Breast epithelium (tissue), 4 donors: ENCODE measurements around the gene BRINP3. TPM values are rescaled to one million over a fixed set of nuclear protein-coding genes. Genes with fewer than 3 reads are reported as not detected.

ENCODE experiments used
- DNase-seq, 2 donors: peaks; one replicate each; pipeline ENCODE4 v3.0.0-alpha.2; 2019; ENCODE audit warnings: low spot score in 2 of 2
- H3K27ac ChIP-seq, 2 donors: fragments of 200-600 bp; sonication (generic) in 1 of 2; one replicate each; pipeline ENCODE4 v1.5.1; 2016 to 2019; ENCODE audit warnings: mild to moderate bottlenecking in 1 of 2
- H3K27me3 ChIP-seq, 2 donors: fragments of 200-600 bp; sonication (generic) in 1 of 2; one replicate each; pipeline versions ENCODE4 v1.5.1 to v1.6.0; 2017 to 2019; ENCODE audit warnings: control low read depth in 1 of 2, mild to moderate bottlenecking in 1 of 2
- H3K36me3 ChIP-seq: fragments of 200-600 bp; one replicate; pipeline ENCODE4 v1.5.1; 2019
- H3K4me1 ChIP-seq, 2 donors: fragments of 200-600 bp; sonication (generic); one replicate each; pipeline ENCODE4 v1.5.1; 2016 to 2019; ENCODE audit warnings: control low read depth in 1 of 2
- H3K4me3 ChIP-seq, 3 donors: fragments of 200-600 bp; sonication (generic); 1 replicate in 2 of 3; 2 replicates in 1 of 3; pipeline ENCODE4 v1.5.1; 2016 to 2019; ENCODE audit warnings: mild to moderate bottlenecking in 3 of 3, moderate library complexity in 2 of 3
- H3K9me3 ChIP-seq, 2 donors: fragments of 200-600 bp; sonication (generic) in 1 of 2; one replicate each; pipeline ENCODE4 v1.5.1; 2016 to 2019; ENCODE audit warnings: control low read depth in 1 of 2
- POLR2A ChIP-seq: fragments of 450-650 bp; IDR thresholded peaks from one replicate; pipeline ENCODE4 v1.6.1; 2016; ENCODE audit warnings: antibody characterized with exemption, mild to moderate bottlenecking, moderate library complexity
- POLR2AphosphoS5 ChIP-seq, 3 donors: sonication (generic); formaldehyde crosslinking; IDR thresholded peaks; one replicate each; pipeline ENCODE4 v1.6.1; 2017; ENCODE audit warnings: antibody characterized with exemption in 3 of 3
- intact Hi-C: fragments of 100-400 bp; cut with DNase I; formaldehyde crosslinking; loops from one replicate; pipeline ENCODE4 v1.15.1; 2023; ENCODE audit warnings: low total_unique reads
- total RNA-seq, 3 donors: library from RNA; depleted of rRNA; stranded (reverse); fragments of >200 nt; gene quantifications; one replicate each; pipeline ENCODE4 v1.1.0, GENCODE V29; 2016
- TF ChIP-seq, protein P1 (sequence below), 3 donors: fragments of 450-650 bp; IDR thresholded peaks; one replicate each; pipeline ENCODE4 v1.5.1; 2016 to 2017; ENCODE audit warnings: antibody characterized with exemption in 3 of 3, mild to moderate bottlenecking in 3 of 3, moderate library complexity in 3 of 3

The BRINP3 gene
- total RNA-seq, 3 donors from 2014 or later, result 0.29 to 3.6 TPM; not detected in 1

- TF ChIP-seq, protein P1, sequence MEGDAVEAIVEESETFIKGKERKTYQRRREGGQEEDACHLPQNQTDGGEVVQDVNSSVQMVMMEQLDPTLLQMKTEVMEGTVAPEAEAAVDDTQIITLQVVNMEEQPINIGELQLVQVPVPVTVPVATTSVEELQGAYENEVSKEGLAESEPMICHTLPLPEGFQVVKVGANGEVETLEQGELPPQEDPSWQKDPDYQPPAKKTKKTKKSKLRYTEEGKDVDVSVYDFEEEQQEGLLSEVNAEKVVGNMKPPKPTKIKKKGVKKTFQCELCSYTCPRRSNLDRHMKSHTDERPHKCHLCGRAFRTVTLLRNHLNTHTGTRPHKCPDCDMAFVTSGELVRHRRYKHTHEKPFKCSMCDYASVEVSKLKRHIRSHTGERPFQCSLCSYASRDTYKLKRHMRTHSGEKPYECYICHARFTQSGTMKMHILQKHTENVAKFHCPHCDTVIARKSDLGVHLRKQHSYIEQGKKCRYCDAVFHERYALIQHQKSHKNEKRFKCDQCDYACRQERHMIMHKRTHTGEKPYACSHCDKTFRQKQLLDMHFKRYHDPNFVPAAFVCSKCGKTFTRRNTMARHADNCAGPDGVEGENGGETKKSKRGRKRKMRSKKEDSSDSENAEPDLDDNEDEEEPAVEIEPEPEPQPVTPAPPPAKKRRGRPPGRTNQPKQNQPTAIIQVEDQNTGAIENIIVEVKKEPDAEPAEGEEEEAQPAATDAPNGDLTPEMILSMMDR (IDR thresholded peaks at IDR 0.05), result peak in 1 of 3 donors; percentile 18
- no peak for TF ChIP-seq POLR2A
- no peaks in the 10 kb centered on the region for H3K36me3 ChIP-seq
- H3K4me1 ChIP-seq, result no peaks in the 10 kb centered on the region
- H3K4me3 ChIP-seq, result peak overlapping the region; percentile 6 to 62 (median 36)
- intact Hi-C loops, result no loop called here
- H3K9me3 ChIP-seq, result no peaks in the 10 kb centered on the region
- H3K27me3 ChIP-seq, result peaks cover 0 to 30% of the 10 kb centered on the region in 2 donors
- no peak overlapping the region for H3K27ac ChIP-seq
- no peak for DNase-seq
Measured at GRCh38 chr1:190478149-190479049, 735 bp upstream of the BRINP3 start.

GRCh38 chr1:190476806-190477205 lies 858 bp downstream of the BRINP3 start:
- Histone ChIP-seq H3K4me1 (no peaks in the 10 kb centered on the region), H3K27ac (no peak overlapping the region), H3K36me3 (no peaks in the 10 kb centered on the region), H3K9me3 (no peaks in the 10 kb centered on the region), H3K27me3 (peaks cover 0 to 30% of the 10 kb centered on the region in 2 donors), H3K4me3 (no peak overlapping the region)
- DNase-seq, result no peak
- intact Hi-C loops, result no loop called here
- TF ChIP-seq, protein P1 (IDR thresholded peaks at IDR 0.05), result no peak
- TF ChIP-seq POLR2AphosphoS5 (IDR thresholded peaks at IDR 0.05) (no peak), POLR2A (no peak)

DNA sequence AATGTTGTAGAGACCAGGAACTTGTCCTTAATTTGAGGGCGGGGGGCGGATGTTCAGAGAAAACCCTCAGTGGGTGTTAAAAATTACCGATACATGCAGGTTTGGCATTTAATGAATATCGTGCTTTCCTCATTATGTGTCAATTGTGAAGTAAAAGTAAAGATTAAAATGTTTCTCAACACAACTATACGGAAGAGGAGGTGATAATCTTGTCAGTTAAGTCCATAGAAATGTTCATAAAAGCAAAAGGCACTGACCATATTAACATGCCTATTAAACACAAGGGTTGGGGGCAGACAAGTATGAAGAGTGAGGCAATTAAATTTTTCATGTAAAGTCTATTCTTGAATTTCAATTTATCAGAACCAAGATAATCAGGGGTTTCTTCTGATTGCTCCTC lies 1.3 kb downstream of the BRINP3 start:
- H3K4me1 ChIP-seq, result no peaks in the 10 kb centered on the region
- H3K9me3 ChIP-seq, result no peaks in the 10 kb centered on the region
- H3K4me3 ChIP-seq, result no peak overlapping the region
- peaks cover 0 to 30% of the 10 kb centered on the region in 2 donors for H3K27me3 ChIP-seq
- no peak overlapping the region for H3K27ac ChIP-seq
- TF ChIP-seq, protein P1 (IDR thresholded peaks at IDR 0.05), result no peak
- no peak for TF ChIP-seq POLR2AphosphoS5 (IDR thresholded peaks at IDR 0.05)
- no peak for TF ChIP-seq POLR2A
- no peak for DNase-seq
- no peaks in the 10 kb centered on the region for H3K36me3 ChIP-seq
- intact Hi-C loops, result no loop called here

DNA sequence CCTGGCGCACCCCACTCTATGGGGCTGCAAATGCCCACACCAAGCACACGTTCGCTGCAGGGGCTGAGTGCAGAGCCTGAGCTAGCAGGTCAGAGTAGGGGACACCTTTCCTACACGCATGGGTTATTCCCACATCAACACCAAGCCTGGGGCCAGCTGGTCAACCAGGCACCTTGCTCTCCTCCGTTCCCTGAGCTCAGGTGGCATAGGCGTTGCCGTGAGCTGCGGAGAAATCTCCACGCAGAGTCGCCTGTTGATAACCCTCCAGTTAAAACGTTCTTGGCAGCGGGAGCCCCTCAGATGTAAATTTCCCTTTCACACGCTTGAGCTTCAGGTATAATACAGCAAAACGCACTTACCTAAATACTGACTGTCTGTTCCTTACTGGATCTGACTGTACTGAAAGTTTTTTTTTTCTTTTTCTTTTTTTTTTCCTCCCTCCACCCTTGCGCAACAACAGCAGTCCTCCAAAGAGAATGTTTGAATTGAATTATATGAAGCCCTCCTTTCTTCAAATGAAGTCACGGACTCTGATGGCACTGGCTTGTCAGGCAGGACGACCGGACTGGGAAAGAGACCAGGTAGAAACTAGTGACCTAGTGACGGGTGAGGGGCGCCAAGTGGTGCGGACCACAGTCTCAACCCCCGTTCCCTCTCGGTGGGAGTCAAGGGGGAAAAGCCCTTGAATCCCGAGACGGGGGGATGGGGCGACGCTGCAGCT lies 2.1 kb downstream of the BRINP3 start:
- intact Hi-C loops, result no loop called here
- DNase-seq, result no peak
- Histone ChIP-seq H3K4me3 (peak overlapping the region in 1 of 3 donors; percentile 46), H3K27ac (no peak overlapping the region), H3K36me3 (no peaks in the 10 kb centered on the region), H3K27me3 (peaks cover 0 to 30% of the 10 kb centered on the region in 2 donors), H3K4me1 (no peaks in the 10 kb centered on the region), H3K9me3 (no peaks in the 10 kb centered on the region)
- no peak for TF ChIP-seq POLR2AphosphoS5 (IDR thresholded peaks at IDR 0.05)
- TF ChIP-seq, protein P1 (IDR thresholded peaks at IDR 0.05), result no peak
- TF ChIP-seq POLR2A, result no peak
